Activated CD8-positive, alpha-beta memory T cell treated with anti-CD3 and anti-CD28 coated beads for 1 hour (primary cell): ENCODE results near the gene LRCH2.
"Not testable (repeated sequence)": the region's sequence is repeated elsewhere in the genome, so short reads cannot be mapped to it uniquely, and the experiment has no call there.

Experiments
- DNase-seq, 2 donors: peaks; one replicate each; pipeline ENCODE4 v3.0.0-alpha.2; 2020; ENCODE audit warnings: low read depth in 1 of 2; ENCODE audit errors: extremely low read depth in 1 of 2

LRCH2 gene

GRCh38 chrX:115233497-115234455, at the start of gene LRCH2:
LRCH2 (minus strand) TSS chrX:115234096; CDS start chrX:115234041, 55 bp downstream.
- no peak for DNase-seq

GRCh38 chrX:115269051-115269683, 35.3 kb upstream of the LRCH2 start:
- DNase-seq, result no peak

- no peak for DNase-seq
These were observed 34.5 kb upstream of the LRCH2 start for GRCh38 chrX:115268421-115268820.

GRCh38 chrX:115266300-115266699, 32.4 kb upstream of the LRCH2 start:
- no peak for DNase-seq

- DNase-seq, result no peak
These were observed 30.1 kb upstream of the LRCH2 start for GRCh38 chrX:115264009-115264408.

GRCh38 chrX:115261148-115261547, 27.3 kb upstream of the LRCH2 start:
- DNase-seq, result no peak

GRCh38 chrX:115260330-115260729, 26.4 kb upstream of the LRCH2 start:
- DNase-seq, result no peak

GRCh38 chrX:115259238-115259875, 25.5 kb upstream of the LRCH2 start:
- DNase-seq, result no peak

- no peak for DNase-seq
These were observed 23.8 kb upstream of the LRCH2 start for GRCh38 chrX:115257711-115258110.

GRCh38 chrX:115255003-115255402, 21.1 kb upstream of the LRCH2 start:
- no peak for DNase-seq

- no peak for DNase-seq
These were observed 17.8 kb upstream of the LRCH2 start for GRCh38 chrX:115251458-115252233.

GRCh38 chrX:115237056-115237455, 3.2 kb upstream of the LRCH2 start:
- DNase-seq, result no peak

- DNase-seq, result no peak
These were observed 2.7 kb upstream of the LRCH2 start for GRCh38 chrX:115236560-115236959.

GRCh38 chrX:115234461-115234860, 565 bp upstream of the LRCH2 start:
- DNase-seq, result no peak

- no peak for DNase-seq
These were observed 881 bp downstream of the LRCH2 start for GRCh38 chrX:115232933-115233496.

- no peak for DNase-seq
These were observed 4.4 kb downstream of the LRCH2 start for GRCh38 chrX:115229337-115230003.

- no peak for DNase-seq
These were observed 7.0 kb downstream of the LRCH2 start for GRCh38 chrX:115226929-115227328.

- not testable (repeated sequence) for DNase-seq
These were observed 16.6 kb downstream of the LRCH2 start for GRCh38 chrX:115217346-115217745.

- no peak for DNase-seq
These were observed 19.3 kb downstream of the LRCH2 start for GRCh38 chrX:115214605-115215004.

- no peak for DNase-seq
These were observed 19.7 kb downstream of the LRCH2 start for GRCh38 chrX:115214151-115214550.
